NCI-H1417 (cell line): ENCODE results near the gene GLIS2.

Source experiments
- DNase-seq, 3 experiments: peaks; one replicate each; lab custom pipeline; 2025; lab: John Stamatoyannopoulos, UW

The GLIS2 gene

DNA sequence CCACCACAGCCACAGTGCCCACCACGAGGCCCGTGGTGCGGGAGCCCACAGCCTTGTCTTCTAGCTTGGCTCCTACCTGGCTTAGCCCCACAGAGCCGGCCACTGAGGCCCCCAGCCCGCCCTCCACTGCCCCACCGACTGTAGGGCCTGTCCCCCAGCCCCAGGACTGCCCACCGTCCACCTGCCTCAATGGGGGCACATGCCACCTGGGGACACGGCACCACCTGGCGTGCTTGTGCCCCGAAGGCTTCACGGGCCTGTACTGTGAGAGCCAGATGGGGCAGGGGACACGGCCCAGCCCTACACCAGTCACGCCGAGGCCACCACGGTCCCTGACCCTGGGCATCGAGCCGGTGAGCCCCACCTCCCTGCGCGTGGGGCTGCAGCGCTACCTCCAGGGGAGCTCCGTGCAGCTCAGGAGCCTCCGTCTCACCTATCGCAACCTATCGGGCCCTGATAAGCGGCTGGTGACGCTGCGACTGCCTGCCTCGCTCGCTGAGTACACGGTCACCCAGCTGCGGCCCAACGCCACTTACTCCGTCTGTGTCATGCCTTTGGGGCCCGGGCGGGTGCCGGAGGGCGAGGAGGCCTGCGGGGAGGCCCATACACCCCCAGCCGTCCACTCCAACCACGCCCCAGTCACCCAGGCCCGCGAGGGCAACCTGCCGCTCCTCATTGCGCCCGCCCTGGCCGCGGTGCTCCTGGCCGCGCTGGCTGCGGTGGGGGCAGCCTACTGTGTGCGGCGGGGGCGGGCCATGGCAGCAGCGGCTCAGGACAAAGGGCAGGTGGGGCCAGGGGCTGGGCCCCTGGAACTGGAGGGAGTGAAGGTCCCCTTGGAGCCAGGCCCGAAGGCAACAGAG, 66.3 kb downstream of the GLIS2 start:
- DNase-seq = no peak

DNA sequence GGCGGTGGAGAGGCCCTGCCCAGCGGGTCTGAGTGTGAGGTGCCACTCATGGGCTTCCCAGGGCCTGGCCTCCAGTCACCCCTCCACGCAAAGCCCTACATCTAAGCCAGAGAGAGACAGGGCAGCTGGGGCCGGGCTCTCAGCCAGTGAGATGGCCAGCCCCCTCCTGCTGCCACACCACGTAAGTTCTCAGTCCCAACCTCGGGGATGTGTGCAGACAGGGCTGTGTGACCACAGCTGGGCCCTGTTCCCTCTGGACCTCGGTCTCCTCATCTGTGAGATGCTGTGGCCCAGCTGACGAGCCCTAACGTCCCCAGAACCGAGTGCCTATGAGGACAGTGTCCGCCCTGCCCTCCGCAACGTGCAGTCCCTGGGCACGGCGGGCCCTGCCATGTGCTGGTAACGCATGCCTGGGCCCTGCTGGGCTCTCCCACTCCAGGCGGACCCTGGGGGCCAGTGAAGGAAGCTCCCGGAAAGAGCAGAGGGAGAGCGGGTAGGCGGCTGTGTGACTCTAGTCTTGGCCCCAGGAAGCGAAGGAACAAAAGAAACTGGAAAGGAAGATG, 67.0 kb downstream of the GLIS2 start:
- no peak for DNase-seq

DNA sequence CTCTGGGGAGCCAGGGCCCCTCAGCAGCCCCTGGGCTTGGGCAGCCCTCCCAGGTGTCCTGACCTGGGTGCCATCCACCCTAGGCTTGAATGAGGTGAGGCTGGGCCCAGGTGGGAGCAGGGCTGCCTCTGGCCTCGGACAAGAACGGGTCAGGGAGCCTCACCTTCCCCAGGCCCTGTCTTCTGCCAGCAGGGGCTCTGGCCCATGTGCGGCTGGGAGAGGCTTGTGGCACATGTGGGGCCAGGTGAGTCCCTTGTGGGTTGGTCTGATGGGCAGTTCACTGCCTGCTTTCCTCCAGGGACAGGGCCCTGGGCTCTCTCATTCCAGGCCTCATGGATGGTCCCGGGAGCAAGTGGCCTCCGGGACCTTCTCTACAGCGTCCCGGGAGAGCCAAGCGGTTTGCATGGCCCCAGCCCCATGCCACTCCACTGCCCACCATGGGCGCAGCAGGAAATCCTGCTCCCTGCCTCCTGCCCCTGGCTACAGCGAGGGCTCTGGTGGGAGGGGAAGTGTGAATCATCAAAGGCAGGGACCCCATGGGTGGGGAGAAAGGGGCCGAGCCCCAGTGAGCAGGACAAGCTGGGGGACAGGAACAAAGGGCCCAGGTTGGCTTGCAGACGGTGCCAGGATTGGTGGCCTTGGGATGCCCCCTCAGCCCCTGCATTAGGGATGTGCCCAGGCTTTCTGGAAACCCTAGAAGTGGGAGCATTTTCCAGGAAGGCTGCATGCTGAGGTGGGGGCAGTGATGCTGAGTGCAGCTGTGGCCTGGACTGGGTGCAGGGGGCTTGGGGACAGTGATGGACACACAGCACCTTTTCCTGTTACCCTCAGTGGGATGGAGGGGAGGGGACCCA, 68.0 kb downstream of the GLIS2 start:
- no peak for DNase-seq

DNA sequence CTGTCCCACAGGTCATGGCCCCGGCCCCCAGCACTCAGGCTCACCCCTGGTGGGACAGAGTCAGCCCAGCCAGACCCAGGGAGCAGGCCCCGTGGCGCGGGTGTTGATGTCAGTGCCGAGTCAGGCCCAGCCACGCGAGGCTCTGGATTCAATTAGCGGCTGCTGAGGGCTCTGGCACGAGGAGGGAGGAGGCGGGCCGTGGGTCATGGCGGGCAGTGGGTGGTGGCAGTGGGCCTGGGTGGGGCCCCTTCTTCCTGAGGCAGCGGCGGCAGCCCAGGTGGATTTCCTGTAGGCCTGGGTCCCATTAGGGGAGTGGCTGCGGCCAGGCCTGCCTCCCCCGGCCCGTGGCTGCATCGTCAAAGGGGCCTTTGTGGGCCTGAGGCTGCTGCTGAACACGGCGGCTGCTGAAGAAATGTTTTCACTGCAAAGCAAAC, 68.7 kb downstream of the GLIS2 start:
- DNase-seq = no peak

DNA sequence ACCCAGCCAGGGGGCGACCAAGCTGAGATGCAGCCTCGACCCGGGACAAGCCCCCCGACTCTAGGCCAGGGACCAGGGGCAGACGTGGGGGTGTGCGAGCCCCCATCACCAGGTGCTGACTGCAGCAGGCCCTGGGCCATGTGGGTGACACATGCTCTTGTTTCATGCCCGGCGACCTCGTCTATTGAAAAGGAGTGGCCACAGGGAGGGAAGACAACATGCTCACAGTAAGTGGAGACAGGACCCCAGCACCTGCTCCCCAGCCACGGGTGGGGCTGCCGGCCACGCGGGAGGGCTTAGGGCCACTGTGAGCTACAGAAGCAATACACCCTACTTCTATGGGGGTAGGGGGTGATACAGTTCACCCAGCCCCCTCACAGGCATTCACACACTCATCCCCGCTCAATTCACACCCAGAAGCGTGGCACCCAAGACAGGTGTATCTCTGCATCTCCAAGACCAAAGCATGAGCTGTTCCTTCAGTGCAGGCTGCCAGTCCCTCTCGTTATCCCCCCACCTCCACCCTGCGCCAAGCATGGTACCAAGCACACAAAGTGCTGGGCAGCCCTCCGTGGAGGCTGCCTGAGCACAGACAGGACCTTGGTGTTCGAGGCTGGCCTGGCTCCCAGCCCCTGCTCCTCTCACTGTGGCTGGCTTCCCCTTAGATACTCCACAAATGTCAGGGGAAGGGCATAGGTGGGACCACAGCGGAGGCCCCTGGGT, 69.4 kb downstream of the GLIS2 start:
- DNase-seq = no peak

DNA sequence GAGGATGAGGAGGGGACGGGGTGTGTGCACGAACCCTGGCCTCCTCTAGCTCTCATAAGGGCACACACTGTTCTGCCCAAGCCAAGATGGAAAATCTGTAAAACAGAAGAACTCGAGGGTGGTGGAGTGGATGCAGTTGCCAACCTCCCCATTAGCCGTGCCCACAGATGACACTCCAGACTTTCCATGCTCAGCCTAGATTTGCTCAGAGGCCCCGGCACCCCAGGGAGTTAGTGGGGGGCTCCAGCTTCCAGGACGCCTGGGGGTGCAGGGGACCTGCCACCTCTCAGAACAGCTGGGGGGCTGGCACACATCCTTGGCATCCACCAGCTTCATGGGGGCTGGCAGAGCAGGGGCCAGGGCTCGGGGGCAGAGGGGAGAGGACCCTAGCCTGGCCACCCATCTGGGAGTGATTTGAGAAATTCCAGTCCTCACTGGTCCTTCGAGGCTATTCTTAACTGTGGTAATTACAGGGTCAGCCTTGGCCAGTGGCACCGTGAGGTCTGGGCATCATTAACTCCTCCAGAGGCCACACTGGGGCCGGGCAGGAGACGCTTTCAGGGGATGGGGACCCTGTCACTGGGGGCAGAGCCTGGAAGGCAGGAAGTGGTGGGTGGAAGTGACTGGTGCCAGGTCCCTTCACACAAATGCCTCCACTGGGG, 70.1 kb downstream of the GLIS2 start:
- DNase-seq = no peak

DNA sequence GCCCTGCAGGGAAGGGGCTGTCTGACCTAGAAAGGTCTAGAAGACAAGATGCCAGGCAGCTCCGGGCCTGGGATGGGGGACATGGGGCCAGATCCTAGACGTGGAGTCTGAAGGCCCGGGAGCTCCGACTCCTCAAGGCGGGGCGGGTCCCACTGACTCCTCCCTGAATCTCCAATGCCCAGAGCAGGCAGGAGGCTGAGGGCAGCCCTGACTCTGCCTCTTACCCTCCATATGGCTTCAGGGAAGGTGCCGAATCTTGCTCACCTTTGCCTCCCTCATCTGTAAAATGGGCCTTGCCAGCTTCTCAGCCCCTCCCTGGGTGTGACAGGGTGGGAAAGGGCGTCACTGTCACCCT, 70.6 kb downstream of the GLIS2 start:
- DNase-seq = no peak

DNA sequence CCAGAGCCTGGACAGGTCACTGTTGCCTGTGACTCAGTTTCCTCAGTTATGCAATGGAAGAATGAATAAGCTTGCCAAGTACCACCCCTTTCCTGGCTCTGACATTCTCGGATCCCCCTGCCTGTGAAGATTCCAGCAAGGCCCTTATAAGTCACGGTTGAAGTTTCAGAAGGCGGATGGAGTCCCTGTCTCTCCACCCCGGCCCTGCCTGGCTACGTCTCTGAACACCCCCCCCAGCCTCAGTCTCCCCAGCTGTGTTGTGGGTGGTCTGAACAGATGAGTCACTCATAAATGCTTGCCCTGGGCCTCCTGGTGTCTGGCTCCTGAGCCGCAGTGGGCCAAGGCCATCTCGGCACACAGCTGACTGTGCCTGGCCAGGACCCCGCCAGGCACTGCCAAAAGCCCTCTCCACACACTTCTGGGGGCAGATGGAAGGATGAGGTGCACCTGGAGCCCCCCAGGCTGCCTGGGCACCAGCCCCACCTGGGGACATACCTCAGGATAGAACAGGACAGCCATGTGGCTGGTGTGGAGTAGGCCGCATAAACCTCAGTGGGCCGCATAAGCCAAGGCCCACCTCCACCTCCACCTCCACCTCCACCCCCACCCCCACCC, 71.2 kb downstream of the GLIS2 start:
- no peak for DNase-seq

DNA sequence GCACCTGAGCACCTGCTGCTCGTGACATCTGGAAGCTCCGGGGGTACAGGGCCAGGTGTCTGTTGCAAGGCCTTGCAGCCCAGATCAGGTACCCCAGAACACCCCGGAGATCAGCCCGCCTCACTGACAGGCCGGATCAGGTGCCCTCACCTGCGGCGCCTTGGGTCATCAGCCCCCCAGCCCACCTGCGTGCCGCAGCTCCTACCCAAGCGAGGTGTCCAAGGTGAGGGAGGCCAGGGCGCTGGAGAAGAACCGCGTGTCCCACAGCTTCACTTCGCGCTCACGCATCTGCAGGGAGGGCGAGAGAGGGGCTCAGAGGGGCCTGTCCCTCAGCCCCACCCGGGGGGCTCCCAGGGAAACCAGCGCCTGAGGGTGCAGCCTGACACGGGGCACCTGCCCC, 71.9 kb downstream of the GLIS2 start:
- DNase-seq = no peak

DNA sequence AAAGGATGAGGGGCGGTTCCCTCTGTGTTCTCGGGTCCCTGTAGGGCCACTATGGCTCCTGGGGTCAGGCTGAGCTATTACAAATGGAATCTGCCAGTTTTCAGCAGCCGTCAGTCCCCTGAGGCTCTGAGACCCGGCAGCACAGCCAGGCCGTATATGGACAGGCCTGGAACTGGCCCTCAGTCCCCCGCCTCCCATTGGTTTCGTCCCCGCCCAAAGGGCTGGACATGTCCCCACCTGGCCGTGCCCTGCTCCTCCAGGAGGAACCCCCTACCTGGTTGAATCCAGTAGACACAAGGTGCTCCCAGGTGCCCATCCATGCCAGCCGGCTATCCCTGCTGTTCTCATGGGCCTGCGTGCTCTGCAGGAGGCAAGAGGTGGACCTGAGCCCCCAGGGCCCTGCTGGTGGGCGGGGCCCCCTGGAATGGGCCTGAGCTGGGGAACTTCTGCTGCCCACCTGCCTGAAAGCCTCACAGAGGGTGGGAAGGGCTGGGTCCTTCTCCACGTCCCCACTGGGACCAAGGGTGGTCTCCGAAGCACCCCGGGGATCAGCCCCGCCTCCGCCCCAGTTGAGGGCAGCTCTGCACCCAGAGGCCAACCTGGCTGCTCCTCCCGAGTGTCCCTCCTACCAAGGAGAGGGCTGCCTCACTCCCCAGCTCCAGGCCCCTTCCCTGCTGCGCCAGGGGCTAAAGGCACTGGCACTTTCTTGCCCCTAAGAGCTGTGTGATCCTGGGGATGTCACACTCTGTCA, 72.6 kb downstream of the GLIS2 start:
- DNase-seq = no peak
